Left forelimb (tissue), 1 donor: ENCODE measurements around the gene PRUNE1.

Experiments used
- DNase-seq: peaks from one replicate; pipeline ENCODE4 v3.0.0-alpha.2; 2018; ENCODE audit warnings: low spot score

PRUNE1 gene

GRCh38 chr1:151005729-151006319, 2.4 kb upstream of the PRUNE1 start:
- DNase-seq, result no peak

- DNase-seq, result peak; percentile 77
These were observed 1.8 kb upstream of the PRUNE1 start, which contains the start of gene MINDY1 for GRCh38 chr1:151006327-151007052. Gene MINDY1 (minus strand): TSS chr1:151006902. CDS start chr1:151002617, 4,285 bp downstream.

- no peak for DNase-seq
These were observed 401 bp upstream of the PRUNE1 start for GRCh38 chr1:151007853-151008243.

- no peak for DNase-seq
These were observed 948 bp downstream of the PRUNE1 start for GRCh38 chr1:151009206-151009587.

- no peak for DNase-seq
These were observed 1.6 kb downstream of the PRUNE1 start for GRCh38 chr1:151009674-151010345.

- no peak for DNase-seq
These were observed 2.1 kb downstream of the PRUNE1 start for GRCh38 chr1:151010346-151010726.

GRCh38 chr1:151011154-151011850, 3.1 kb downstream of the PRUNE1 start:
- no peak for DNase-seq

- no peak for DNase-seq
These were observed 4.6 kb downstream of the PRUNE1 start for GRCh38 chr1:151012684-151013471.

- no peak for DNase-seq
These were observed 5.3 kb downstream of the PRUNE1 start for GRCh38 chr1:151013518-151013917.

GRCh38 chr1:151024540-151025146, 16.4 kb downstream of the PRUNE1 start:
- no peak for DNase-seq

- DNase-seq, result no peak
These were observed 18.2 kb downstream of the PRUNE1 start for GRCh38 chr1:151026460-151026859.

GRCh38 chr1:151032164-151032563, 23.9 kb downstream of the PRUNE1 start:
- DNase-seq, result no peak

GRCh38 chr1:151035167-151035566, 26.9 kb downstream of the PRUNE1 start:
- no peak for DNase-seq

GRCh38 chr1:151036356-151036755, 28.1 kb downstream of the PRUNE1 start, which contains the start of gene BNIPL:
Gene BNIPL (plus strand): TSS chr1:151036586. CDS start chr1:151036726, 140 bp downstream.
- DNase-seq, result no peak

GRCh38 chr1:151037032-151037431, 28.8 kb downstream of the PRUNE1 start:
- no peak for DNase-seq

GRCh38 chr1:151039521-151039920, 31.3 kb downstream of the PRUNE1 start:
- DNase-seq, result no peak

- no peak for DNase-seq
These were observed 34.9 kb downstream of the PRUNE1 start for GRCh38 chr1:151043163-151043562.

GRCh38 chr1:151047591-151047924, 39.3 kb downstream of the PRUNE1 start, which contains the start of gene C1orf56:
Gene C1orf56 (plus strand): TSS chr1:151047751. CDS start chr1:151047848, 97 bp downstream.
- peak; percentile 87 for DNase-seq

GRCh38 chr1:151047925-151048644, 39.8 kb downstream of the PRUNE1 start:
- DNase-seq, result peak; percentile 76

GRCh38 chr1:151048645-151049032, 40.4 kb downstream of the PRUNE1 start:
- DNase-seq, result no peak

- no peak for DNase-seq
These were observed 41.2 kb downstream of the PRUNE1 start for GRCh38 chr1:151049458-151049857.
